ENCODE data around the gene COL20A1. TPM values are rescaled to one million over a fixed set of nuclear protein-coding genes. Genes with fewer than 3 reads are reported as not detected.

The COL20A1 gene
- total and polyA plus RNA-seq, 2 of the 13 experiments (the other 11 are each of a cell fraction or from before 2014, with no cell fraction given), result not detected

GRCh38 chr20:63381781-63382431, 88.9 kb downstream of the COL20A1 start (continued):
- TF ChIP-seq, protein P1, sequence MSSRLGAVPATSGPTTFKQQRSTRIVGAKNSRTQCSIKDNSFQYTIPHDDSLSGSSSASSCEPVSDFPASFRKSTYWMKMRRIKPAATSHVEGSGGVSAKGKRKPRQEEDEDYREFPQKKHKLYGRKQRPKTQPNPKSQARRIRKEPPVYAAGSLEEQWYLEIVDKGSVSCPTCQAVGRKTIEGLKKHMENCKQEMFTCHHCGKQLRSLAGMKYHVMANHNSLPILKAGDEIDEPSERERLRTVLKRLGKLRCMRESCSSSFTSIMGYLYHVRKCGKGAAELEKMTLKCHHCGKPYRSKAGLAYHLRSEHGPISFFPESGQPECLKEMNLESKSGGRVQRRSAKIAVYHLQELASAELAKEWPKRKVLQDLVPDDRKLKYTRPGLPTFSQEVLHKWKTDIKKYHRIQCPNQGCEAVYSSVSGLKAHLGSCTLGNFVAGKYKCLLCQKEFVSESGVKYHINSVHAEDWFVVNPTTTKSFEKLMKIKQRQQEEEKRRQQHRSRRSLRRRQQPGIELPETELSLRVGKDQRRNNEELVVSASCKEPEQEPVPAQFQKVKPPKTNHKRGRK (CRISPR knock-in tag; IDR thresholded peaks at IDR 0.05), result no peak
- TF ChIP-seq KLF12 (CRISPR knock-in tag; IDR thresholded peaks at IDR 0.05; ENCODE audit: borderline replicate concordance) (0 out of 2 replicates have a peak, but pooled peaks have one; percentile 62), ZNF546 (CRISPR knock-in tag; conservative IDR thresholded peaks at IDR 0.05) (0 out of 2 replicates have a peak, but pooled peaks have one; percentile 37), SIN3A (IDR thresholded peaks at IDR 0.05; ENCODE audit: borderline replicate concordance, low read depth, low read length) (no peak), ZFP90 (CRISPR knock-in tag; IDR thresholded peaks at IDR 0.05; ENCODE audit: borderline replicate concordance) (peak; percentile 56; the same call in 1 of the 2 replicates), ZNF318 (CRISPR knock-in tag; IDR thresholded peaks at IDR 0.05) (no peak), ERF (CRISPR knock-in tag; IDR thresholded peaks at IDR 0.05) (no peak), SALL1 (CRISPR knock-in tag; IDR thresholded peaks at IDR 0.05) (peak; percentile 45; the same call in 1 of the 2 replicates), ZNF768 (CRISPR knock-in tag; IDR thresholded peaks at IDR 0.05) (peak; percentile 61; the same call in 1 of the 2 replicates), ZNF337 (CRISPR knock-in tag; IDR thresholded peaks at IDR 0.05; ENCODE audit: borderline replicate concordance, low read depth) (no peak), SRY (CRISPR knock-in tag; IDR thresholded peaks at IDR 0.05) (peak; percentile 70; the same call in 1 of the 2 replicates), FOXP4 (CRISPR knock-in tag; IDR thresholded peaks at IDR 0.05) (0 out of 2 replicates have a peak, but pooled peaks have one; percentile 37), KDM1A (CRISPR knock-in tag; IDR thresholded peaks at IDR 0.05) (no peak), MAF1 (CRISPR knock-in tag; IDR thresholded peaks at IDR 0.05; ENCODE audit: borderline replicate concordance) (peak; percentile 81; the same call in 1 of the 2 replicates), SALL2 (CRISPR knock-in tag; IDR thresholded peaks at IDR 0.05) (0 out of 2 replicates have a peak, but pooled peaks have one; percentile 41)
